Mucosa of stomach (tissue), 1 donor: ENCODE data around the gene KCTD15.

Source experiments
- H3K27me3 ChIP-seq: one replicate; pipeline ENCODE4 v1.7.0; 2013; ENCODE audit warnings: mild to moderate bottlenecking, low read length; ENCODE audit not compliant: control insufficient read depth, insufficient read depth
- H3K36me3 ChIP-seq: one replicate; pipeline ENCODE4 v1.7.0; 2013; ENCODE audit warnings: low read length; ENCODE audit not compliant: control insufficient read depth, insufficient read depth
- H3K4me1 ChIP-seq: one replicate; pipeline ENCODE4 v1.7.0; 2013; ENCODE audit warnings: mild to moderate bottlenecking, low read length; ENCODE audit not compliant: control insufficient read depth, insufficient read depth
- H3K4me3 ChIP-seq: one replicate; pipeline ENCODE4 v1.7.0; 2013; ENCODE audit warnings: low read length
- H3K9ac ChIP-seq: one replicate; pipeline ENCODE4 v1.7.0; 2013; ENCODE audit warnings: mild to moderate bottlenecking, low read length, moderate library complexity
- H3K9me3 ChIP-seq: one replicate; pipeline ENCODE4 v1.7.0; 2013; ENCODE audit warnings: mild to moderate bottlenecking, low read length, moderate library complexity; ENCODE audit not compliant: control insufficient read depth
- donor health status: Pancreatic carcinoma.

KCTD15 gene

DNA sequence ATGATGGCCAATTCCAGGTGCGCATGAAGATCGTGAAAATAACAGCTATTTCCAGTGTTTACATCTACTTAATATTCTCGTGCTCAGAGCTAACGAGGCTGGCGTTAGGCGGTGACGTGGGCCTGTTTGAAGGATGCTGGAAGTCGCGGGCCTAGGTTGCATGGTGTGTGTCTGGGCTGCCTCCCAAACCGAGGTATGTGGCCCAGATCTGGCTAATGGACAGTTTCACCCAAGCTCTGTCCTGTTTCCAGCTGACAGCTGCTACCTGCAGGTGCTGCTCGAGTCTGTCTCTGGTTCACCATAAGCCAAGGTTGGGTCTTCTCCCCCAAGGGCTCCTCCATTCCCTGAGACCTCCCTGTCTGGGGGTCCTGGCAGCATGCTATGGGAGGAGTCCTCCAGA is 40.5 kb upstream of the KCTD15 start:
- no peak overlapping the region for H3K4me3 ChIP-seq
- no peaks in the 10 kb centered on the region for H3K27me3 ChIP-seq
- no peaks in the 10 kb centered on the region for H3K9me3 ChIP-seq
- no peaks in the 10 kb centered on the region for H3K36me3 ChIP-seq
- no peak overlapping the region for H3K9ac ChIP-seq
- H3K4me1 ChIP-seq, result no peaks in the 10 kb centered on the region

DNA sequence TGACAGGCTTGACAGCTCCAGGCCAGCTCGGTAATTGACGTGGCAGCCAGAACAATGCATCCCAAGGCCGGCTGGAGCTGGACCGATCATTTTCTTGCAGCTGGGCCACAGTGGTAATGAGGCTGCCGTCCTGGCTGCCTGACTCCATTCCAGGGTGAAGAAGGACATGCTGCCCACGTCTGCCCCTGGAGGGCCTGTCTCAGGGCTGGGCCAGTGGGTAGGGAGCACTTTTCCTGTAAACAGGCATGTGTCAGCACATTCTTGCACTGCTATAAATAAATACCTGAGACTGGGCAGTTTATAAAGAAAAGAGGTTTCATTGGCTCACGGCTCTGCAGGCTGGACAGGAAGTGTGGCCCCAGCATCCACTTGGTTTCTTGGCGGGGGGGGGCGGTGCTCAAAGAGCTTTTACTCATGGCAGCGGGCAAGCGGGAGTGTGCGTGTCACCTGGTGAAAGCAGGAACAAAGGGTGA is 38.1 kb upstream of the KCTD15 start:
- Histone ChIP-seq H3K4me1 (no peaks in the 10 kb centered on the region), H3K27me3 (no peaks in the 10 kb centered on the region), H3K4me3 (no peak overlapping the region), H3K9me3 (no peaks in the 10 kb centered on the region), H3K36me3 (no peaks in the 10 kb centered on the region), H3K9ac (no peak overlapping the region)

DNA sequence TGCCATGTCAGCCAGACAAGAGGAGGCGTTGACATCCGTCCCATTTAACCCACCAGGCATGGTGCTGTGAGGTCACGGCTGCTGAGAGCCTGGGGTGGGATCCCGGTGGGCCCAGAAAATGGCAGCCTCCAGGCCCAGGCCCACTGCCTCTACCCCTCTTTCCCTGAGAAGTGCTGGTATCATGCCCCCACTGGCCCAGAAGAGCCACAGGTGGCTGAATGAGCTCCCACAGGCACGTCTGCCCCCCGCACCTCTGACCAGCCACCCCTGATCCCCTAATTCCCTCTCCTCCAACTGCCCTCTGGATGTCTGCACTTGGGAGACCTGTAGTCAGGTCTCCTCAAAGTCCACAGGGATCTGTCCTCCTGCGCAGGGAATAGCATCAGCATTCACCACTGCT is 37.3 kb upstream of the KCTD15 start:
- Histone ChIP-seq H3K9me3 (no peaks in the 10 kb centered on the region), H3K4me1 (no peaks in the 10 kb centered on the region), H3K4me3 (no peak overlapping the region), H3K9ac (no peak overlapping the region), H3K36me3 (no peaks in the 10 kb centered on the region), H3K27me3 (no peaks in the 10 kb centered on the region)

DNA sequence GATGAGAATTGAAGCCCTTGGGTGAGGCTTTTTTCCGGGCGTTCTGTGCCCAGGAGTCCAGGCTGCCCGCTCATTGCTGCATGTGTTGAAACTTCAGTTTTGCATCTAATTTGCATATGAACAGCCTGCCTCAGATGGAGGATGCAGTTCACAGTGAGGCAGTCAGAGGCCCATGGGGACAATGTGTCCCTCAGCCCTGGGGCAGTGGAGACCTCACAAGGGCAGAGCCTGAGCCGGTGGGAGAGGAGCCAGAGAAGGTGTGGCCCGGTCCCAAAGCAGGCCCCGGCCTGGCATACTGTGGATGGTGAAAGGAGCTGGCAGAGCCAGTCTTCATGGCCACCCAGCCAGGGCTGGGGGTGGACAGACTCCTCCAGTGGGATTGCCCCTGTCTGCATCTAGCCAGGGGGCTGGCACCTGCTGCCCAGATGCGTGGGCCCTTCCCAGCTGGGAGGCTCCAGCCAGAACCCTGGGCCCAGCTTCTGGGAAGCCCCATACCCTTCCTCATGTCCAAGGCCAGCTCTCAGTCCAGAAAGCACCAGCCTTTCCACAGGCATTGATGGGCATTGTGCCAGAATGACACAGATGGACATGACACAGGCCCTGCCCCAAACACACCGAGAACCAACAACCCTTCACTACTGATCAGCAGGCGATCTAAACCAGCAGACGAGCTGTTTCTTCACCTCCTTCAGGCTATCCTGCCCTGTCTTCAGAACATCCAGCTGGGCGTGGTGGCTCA is 32.9 kb upstream of the KCTD15 start:
- H3K9ac ChIP-seq, result no peak overlapping the region
- no peaks in the 10 kb centered on the region for H3K36me3 ChIP-seq
- no peaks in the 10 kb centered on the region for H3K4me1 ChIP-seq
- H3K9me3 ChIP-seq, result no peaks in the 10 kb centered on the region
- H3K4me3 ChIP-seq, result no peak overlapping the region
- no peaks in the 10 kb centered on the region for H3K27me3 ChIP-seq

DNA sequence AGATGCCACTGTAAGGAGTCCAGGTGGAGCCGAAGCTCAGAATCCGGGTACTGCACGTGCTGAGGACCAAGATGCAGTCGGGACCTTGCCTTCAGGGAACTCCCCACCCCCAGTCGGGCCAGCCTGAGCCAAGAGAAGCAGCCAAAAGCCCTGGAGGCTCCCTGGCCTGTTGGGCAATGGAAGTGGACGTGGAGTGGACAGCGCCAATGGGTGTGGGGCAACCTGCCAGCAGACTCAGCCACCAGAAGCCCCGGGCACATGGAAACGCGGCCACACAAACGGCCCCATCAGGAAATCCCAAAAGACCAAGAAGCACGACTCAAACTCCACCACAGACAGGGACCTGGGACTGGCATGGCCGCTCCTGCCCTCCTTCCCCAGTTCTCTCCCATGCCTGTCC is 30.0 kb upstream of the KCTD15 start:
- H3K9ac ChIP-seq, result no peak overlapping the region
- no peak overlapping the region for H3K4me3 ChIP-seq
- no peaks in the 10 kb centered on the region for H3K27me3 ChIP-seq
- H3K4me1 ChIP-seq, result no peaks in the 10 kb centered on the region
- H3K9me3 ChIP-seq, result no peaks in the 10 kb centered on the region
- no peaks in the 10 kb centered on the region for H3K36me3 ChIP-seq

DNA sequence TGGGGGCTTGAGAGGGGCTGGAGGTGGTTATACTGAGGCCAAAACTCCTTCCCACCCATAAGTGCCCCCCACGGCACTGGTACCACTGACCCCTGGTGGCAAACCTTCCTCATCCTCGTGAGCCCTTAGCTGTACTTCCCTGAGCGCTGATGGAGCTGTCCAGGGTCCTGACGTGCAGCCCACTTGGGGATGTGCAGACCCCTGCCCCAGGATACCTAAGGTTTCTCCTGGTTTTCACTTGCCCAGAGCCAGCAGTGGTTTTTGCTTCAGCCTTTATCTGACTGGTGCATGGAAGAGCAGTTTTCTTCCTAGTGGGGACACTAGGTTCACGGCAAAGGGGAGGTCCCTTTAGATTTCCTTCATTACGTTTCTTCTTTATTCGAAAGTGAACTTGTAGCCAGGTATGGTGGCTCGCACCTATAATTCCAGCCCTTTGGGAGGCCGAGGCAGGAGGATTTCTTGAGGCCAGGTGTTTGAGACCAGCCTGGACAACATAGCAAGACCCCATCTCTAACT is 28.7 kb upstream of the KCTD15 start:
- Histone ChIP-seq H3K4me1 (no peaks in the 10 kb centered on the region), H3K36me3 (no peaks in the 10 kb centered on the region), H3K9ac (no peak overlapping the region), H3K27me3 (no peaks in the 10 kb centered on the region), H3K4me3 (no peak overlapping the region), H3K9me3 (no peaks in the 10 kb centered on the region)

DNA sequence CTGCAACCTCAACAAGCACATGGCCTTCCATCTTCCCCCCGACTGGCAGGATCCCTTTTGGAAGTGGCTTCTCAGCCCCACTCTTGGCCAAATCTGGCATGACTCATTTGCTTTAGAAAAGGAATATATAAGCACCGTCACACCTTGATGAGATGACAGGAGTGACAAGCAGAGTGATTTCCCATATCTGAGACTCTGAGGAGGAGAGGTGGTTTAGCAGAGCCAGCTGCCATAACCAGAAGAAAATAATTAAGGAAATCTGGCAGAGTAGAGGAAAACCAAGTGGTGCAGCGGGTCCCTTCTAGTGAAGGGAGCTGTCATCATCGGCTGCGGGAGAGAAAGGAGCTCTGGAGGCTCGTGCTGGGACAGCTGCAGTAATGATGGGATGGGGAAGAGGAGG is 27.5 kb upstream of the KCTD15 start:
- Histone ChIP-seq H3K9me3 (no peaks in the 10 kb centered on the region), H3K4me3 (no peak overlapping the region), H3K36me3 (no peaks in the 10 kb centered on the region), H3K4me1 (no peaks in the 10 kb centered on the region), H3K27me3 (no peaks in the 10 kb centered on the region), H3K9ac (no peak overlapping the region)

DNA sequence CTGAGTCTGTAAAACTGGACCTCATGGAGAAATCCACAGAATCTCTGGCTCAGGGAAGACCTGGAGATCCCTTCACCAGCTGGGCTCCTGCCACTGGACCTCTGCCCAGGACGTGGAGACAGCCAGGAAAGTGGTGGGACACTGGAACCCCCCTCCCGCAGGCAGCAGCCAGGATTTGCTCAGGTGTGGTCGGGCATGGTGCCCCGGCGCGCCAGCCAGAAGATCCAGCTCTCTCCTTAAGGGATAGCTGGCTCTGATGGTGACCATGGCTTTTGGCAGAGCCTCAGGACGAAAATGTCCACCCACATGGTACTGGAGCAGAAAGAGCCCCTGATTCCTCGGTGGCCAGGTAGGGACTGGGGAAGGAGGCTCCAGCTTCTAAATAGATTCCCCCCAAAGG is 26.6 kb upstream of the KCTD15 start:
- H3K9ac ChIP-seq, result no peak overlapping the region
- H3K9me3 ChIP-seq, result no peaks in the 10 kb centered on the region
- H3K36me3 ChIP-seq, result no peaks in the 10 kb centered on the region
- no peak overlapping the region for H3K4me3 ChIP-seq
- H3K4me1 ChIP-seq, result no peaks in the 10 kb centered on the region
- no peaks in the 10 kb centered on the region for H3K27me3 ChIP-seq

DNA sequence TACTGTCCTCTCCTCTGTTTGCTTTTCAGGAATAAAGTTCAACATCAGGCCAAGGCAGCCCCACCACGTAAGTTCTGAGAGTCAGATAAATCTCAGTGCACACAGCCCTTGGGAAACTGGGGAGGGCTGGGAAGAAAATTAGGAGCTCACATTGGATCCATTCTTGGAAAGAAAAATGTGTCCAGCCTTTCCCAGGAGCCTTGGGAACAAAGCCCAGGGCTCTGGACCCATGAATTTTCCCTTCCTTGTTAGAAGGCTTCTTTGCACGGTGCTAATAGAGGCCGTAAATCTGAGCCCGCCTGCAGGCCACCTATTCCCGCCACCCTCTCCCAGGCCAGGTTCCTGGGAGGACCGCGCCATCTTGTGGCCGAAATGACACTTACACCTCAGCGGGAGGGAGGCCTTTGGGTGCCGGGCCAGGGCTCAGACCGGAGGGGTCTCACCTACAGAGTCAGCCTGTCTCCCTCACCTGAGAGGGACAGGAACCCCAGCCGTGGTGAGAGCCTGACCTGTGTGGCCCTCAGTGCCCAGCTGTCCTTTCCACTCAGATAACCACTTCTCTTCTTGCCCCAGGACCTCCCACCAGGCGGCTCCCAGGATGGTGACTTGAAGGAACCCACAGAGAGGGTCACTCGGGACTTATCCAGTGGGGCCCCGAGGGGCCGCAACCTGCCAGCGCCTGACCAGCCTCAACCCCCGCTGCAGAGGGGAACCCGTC is 25.1 kb upstream of the KCTD15 start:
- Histone ChIP-seq H3K4me3 (no peak overlapping the region), H3K9ac (no peak overlapping the region), H3K9me3 (no peaks in the 10 kb centered on the region), H3K4me1 (no peaks in the 10 kb centered on the region), H3K36me3 (no peaks in the 10 kb centered on the region), H3K27me3 (no peaks in the 10 kb centered on the region)

DNA sequence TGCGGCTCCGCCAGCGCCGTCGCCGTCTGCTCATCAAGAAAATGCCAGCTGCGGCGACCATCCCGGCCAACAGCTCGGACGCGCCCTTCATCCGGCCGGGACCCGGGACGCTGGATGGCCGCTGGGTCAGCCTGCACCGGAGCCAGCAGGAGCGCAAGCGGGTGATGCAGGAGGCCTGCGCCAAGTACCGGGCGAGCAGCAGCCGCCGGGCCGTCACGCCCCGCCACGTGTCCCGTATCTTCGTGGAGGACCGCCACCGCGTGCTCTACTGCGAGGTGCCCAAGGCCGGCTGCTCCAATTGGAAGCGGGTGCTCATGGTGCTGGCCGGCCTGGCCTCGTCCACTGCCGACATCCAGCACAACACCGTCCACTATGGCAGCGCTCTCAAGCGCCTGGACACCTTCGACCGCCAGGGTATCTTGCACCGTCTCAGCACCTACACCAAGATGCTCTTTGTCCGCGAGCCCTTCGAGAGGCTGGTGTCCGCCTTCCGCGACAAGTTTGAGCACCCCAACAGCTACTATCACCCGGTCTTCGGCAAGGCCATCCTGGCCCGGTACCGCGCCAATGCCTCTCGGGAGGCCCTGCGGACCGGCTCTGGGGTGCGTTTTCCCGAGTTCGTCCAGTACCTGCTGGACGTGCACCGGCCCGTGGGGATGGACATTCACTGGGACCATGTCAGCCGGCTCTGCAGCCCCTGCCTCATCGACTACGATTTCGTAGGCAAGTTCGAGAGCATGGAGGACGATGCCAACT is 24.4 kb upstream of the KCTD15 start:
- H3K4me1 ChIP-seq, result no peaks in the 10 kb centered on the region
- no peaks in the 10 kb centered on the region for H3K9me3 ChIP-seq
- H3K27me3 ChIP-seq, result peaks cover 4% of the 10 kb centered on the region
- H3K36me3 ChIP-seq, result no peaks in the 10 kb centered on the region
- H3K4me3 ChIP-seq, result no peak overlapping the region
- H3K9ac ChIP-seq, result no peak overlapping the region

DNA sequence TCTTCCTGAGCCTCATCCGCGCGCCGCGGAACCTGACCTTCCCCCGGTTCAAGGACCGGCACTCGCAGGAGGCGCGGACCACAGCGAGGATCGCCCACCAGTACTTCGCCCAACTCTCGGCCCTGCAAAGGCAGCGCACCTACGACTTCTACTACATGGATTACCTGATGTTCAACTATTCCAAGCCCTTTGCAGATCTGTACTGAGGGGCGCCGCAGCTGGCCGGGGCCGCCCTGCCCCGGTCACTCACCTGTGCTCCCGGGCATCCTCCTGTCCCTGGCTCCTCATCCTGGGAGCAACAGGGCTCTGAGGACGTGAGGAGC is 23.9 kb upstream of the KCTD15 start:
- Histone ChIP-seq H3K9ac (no peak overlapping the region), H3K4me3 (no peak overlapping the region), H3K36me3 (no peaks in the 10 kb centered on the region), H3K9me3 (no peaks in the 10 kb centered on the region), H3K4me1 (no peaks in the 10 kb centered on the region), H3K27me3 (peaks cover 8% of the 10 kb centered on the region)
